GM12872 (cell line): ENCODE data around the gene P2RY6.
A peak's percentile ranks its signal among the peaks of the same experiment; 100 is the strongest.

Source experiments
- TF ChIP-seq, protein P1 (sequence below): IDR thresholded peaks from 3 replicates; pipeline ENCODE4 v1.5.1; 2011; ENCODE audit warnings: low read depth, mild to moderate bottlenecking, low read length, moderate library complexity; ENCODE audit not compliant: insufficient read depth

Gene P2RY6

DNA sequence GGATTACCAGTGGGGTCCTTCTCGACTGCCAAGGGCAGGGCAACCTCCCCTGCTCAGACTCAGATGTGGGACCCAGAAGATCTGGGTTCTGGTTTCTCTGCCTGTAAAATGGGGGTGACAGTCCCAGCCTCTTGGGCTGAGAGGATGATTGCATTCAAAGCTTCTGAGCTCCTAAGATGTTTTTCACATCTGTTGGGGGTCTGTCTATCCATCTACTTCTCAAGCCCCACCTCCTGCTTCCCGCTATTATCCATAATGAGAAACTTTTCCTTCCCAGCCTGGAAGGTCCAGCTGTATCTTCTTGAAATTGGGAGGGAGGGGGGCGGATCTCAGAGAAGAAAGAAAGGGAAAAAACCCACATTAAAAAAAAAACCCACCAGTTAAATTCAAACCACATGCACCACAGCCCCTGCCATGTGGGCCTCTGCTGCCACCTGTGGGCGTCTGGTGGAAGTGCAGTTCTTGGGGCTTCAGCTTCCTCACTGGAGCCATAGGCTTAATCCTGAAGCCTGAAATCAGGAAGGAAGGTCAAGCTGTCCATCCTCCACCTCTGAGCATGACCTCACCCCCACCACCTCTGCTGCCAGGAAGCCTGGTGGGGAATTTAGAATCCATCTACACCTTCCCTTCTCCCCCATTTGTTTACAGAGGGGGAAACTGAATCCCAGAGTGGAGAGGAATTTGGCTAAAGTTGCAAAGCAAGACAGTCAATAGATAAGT lies 63.2 kb downstream of the P2RY6 start:
- TF ChIP-seq, protein P1, sequence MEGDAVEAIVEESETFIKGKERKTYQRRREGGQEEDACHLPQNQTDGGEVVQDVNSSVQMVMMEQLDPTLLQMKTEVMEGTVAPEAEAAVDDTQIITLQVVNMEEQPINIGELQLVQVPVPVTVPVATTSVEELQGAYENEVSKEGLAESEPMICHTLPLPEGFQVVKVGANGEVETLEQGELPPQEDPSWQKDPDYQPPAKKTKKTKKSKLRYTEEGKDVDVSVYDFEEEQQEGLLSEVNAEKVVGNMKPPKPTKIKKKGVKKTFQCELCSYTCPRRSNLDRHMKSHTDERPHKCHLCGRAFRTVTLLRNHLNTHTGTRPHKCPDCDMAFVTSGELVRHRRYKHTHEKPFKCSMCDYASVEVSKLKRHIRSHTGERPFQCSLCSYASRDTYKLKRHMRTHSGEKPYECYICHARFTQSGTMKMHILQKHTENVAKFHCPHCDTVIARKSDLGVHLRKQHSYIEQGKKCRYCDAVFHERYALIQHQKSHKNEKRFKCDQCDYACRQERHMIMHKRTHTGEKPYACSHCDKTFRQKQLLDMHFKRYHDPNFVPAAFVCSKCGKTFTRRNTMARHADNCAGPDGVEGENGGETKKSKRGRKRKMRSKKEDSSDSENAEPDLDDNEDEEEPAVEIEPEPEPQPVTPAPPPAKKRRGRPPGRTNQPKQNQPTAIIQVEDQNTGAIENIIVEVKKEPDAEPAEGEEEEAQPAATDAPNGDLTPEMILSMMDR: peak; percentile 99

DNA sequence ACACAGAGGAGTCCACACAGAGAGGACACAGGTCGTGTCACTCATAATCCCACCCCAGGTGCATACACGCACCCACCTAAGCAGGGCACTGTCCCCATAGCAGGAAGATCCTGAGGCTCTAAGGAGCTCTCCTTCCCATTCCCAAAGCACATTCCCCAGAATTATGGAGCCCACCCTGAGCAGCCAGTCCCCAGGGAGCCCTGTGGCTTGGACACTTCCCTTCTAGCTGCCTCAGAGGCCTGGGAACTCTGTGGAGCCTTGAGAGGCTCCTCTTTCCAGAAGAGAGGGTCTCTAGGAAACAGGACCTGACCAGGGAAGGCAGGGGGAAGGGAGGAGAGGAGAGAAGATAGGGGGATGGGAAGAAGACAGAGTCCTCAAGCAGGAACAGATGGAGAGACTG lies 65.7 kb downstream of the P2RY6 start:
- TF ChIP-seq, protein P1: no peak

DNA sequence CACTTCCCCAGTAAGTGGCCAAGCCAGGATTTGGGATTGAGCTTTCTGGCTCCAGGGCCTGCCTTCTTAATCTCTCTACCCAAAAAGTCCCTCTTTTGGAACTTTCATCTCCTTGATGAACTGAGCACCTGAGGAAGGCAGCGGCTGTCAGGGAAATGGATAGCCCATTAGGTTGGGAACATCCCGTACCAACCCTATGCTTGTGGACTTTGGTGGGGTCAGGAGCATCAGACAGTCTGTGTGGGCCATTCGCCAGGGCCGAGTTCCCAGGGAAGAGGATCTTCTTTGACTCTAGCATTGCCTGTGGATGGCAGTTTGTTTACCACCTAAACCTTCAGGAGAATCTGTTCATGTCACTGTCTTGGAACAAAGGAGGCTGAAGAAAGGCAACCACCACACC lies 66.1 kb downstream of the P2RY6 start:
- TF ChIP-seq, protein P1: no peak

DNA sequence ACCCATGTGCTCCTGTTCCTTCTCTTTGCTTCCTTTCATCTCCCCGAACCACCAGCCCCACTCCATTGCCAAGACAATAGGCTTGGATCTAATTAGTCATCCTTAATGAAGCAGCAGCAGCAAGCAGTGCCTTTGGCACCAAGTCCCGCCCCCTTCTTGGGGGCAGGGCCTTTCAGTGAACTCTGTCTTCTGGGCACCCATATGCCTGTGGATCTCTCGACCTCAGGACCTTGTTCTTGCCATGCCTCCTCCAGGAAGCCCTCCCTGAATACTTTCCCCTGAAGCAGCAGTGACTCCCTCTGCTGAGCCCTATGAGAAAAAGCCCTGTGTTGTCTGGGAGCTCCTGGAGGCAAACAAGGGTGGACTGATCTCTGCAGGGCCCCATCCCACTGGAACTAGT lies 68.0 kb downstream of the P2RY6 start:
- TF ChIP-seq, protein P1: no peak

DNA sequence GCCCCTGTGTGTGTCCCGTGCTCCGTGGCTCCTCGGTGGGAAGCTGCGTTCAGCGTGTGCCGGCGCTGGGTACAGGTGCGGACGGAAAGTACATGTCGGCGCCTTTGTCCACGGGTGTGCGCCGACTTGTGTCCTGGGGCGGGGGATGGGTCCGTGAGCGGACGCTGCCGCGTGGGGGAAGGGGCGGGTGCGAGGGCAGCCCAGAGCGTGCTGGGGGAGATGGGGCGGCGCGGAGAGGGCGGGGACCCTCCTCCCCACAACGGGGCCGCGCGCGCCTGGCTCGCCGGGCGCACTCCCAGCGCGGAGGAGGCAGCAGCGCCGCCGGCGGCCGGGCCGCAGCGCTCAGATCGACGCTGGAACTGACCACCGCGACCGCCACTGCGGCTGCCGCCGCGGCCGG lies 70.5 kb downstream of the P2RY6 start:
- TF ChIP-seq, protein P1: no peak

DNA sequence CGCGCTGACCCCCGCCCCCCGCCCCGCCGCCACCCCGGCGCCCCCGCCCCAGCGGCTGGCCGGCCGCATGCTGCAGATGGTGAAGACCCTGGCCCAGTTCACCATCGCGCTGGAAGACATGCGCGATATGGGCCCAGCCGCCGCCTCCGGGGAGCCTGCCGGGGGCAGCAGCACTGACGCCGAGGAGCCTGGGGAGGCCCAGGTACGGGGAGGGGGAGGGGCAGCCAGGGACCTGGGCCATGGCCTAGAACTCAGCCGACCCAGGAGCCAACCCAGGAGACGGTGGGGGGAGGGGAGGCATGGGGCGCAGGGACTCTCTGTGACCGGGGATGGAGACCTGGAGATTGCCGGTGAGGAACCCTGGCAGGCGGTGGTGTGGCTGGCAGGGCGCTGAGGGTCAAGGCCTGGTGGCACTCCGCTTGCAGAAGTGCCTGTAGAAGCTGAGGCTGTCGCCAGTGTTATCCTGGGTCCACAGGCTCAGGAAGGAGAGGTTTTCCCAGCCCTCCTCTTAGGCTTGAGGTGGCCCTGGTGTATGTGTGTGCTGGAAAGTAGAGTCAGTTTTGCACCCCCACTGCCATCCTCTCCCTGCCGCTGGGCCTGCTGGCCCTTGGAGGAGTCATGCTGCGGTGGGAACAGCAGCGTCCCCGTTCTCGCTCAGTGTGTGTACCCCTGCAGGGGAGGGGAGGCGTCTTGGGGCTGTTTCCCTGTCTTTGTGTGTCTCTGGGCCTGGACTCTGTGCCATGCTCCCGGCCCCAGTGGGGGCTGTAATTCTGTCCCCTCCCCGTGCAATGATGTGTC lies 71.1 kb downstream of the P2RY6 start:
- TF ChIP-seq, protein P1: no peak

DNA sequence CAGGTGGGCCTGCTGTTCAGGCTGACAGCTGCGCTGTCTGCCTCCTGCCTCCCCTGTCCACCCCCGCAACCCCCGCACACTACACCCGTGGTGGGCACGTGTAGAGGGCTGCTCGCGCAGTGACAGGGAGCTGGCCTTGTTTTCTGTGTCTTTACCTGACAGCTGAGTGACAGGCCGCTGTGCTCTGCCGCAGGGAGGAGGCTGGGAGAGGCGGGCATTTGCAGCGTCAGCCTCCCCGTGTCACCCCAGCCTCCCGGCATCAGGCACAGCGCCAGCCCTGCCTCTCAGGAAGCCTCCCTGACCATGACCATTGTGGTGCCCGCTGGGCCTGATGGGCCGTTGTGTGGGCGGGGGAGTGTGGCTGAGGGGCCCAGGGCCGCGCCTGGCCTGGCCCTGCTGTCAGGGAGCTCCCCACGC lies 72.1 kb downstream of the P2RY6 start:
- TF ChIP-seq, protein P1: no peak
